Stimulated activated CD4-positive, alpha-beta T cell treated with anti-CD3 and anti-CD28 coated beads, Interleukin-4, amount 100 ng/mL, for 4 hours (primary cell): ENCODE results near the gene SLIT3.
"Not testable (repeated sequence)": the region's sequence is repeated elsewhere in the genome, so short reads cannot be mapped to it uniquely, and the experiment has no call there.

Source experiments
- DNase-seq, 2 experiments: peaks; one replicate each; pipeline ENCODE4 v3.0.0-alpha.2; 2020

SLIT3 gene

GRCh38 chr5:168653626-168654025 lies 647.3 kb downstream of the SLIT3 start:
- no peak for DNase-seq

GRCh38 chr5:168651648-168652047 lies 649.3 kb downstream of the SLIT3 start:
- DNase-seq: no peak

- no peak for DNase-seq
Measured at GRCh38 chr5:168649306-168649705, 651.6 kb downstream of the SLIT3 start.

- DNase-seq: no peak
Measured at GRCh38 chr5:168648576-168648975, 652.4 kb downstream of the SLIT3 start.

- DNase-seq: no peak
Measured at GRCh38 chr5:168648016-168648415, 652.9 kb downstream of the SLIT3 start.

- no peak for DNase-seq
Measured at GRCh38 chr5:168647083-168647482, 653.9 kb downstream of the SLIT3 start.

- no peak for DNase-seq
Measured at GRCh38 chr5:168646335-168646734, 654.6 kb downstream of the SLIT3 start.

- no peak for DNase-seq
Measured at GRCh38 chr5:168645195-168645594, 655.7 kb downstream of the SLIT3 start.

GRCh38 chr5:168642019-168642418 lies 658.9 kb downstream of the SLIT3 start:
- DNase-seq: no peak

GRCh38 chr5:168638846-168639245 lies 662.1 kb downstream of the SLIT3 start:
- DNase-seq: not testable (repeated sequence)

- DNase-seq: no peak
Measured at GRCh38 chr5:168637793-168638192, 663.1 kb downstream of the SLIT3 start.

GRCh38 chr5:168637281-168637680 lies 663.7 kb downstream of the SLIT3 start:
- no peak for DNase-seq

GRCh38 chr5:168630958-168631357 lies 670.0 kb downstream of the SLIT3 start:
- not testable (repeated sequence) for DNase-seq

- no peak for DNase-seq
Measured at GRCh38 chr5:168624850-168625364, 676.0 kb downstream of the SLIT3 start.

- DNase-seq: no peak
Measured at GRCh38 chr5:168620807-168621206, 680.1 kb downstream of the SLIT3 start.

GRCh38 chr5:168614661-168615060 lies 686.3 kb downstream of the SLIT3 start:
- DNase-seq: no peak

GRCh38 chr5:168613996-168614395 lies 686.9 kb downstream of the SLIT3 start:
- no peak for DNase-seq

- DNase-seq: no peak
Measured at GRCh38 chr5:168613396-168613795, 687.5 kb downstream of the SLIT3 start.

- no peak for DNase-seq
Measured at GRCh38 chr5:168612996-168613395, 687.9 kb downstream of the SLIT3 start.

GRCh38 chr5:168612123-168612522 lies 688.8 kb downstream of the SLIT3 start:
- DNase-seq: no peak
